Uterus (tissue), 4 donors: Measurements from ENCODE around the gene PRKCSH. TPM values are rescaled to one million over a fixed set of nuclear protein-coding genes. Genes with fewer than 3 reads are reported as not detected.
"Not testable (repeated sequence)": the region's sequence is repeated elsewhere in the genome, so short reads cannot be mapped to it uniquely, and the experiment has no call there.

ENCODE experiments used
- DNase-seq, 2 donors: peaks; one replicate each; pipeline ENCODE4 v3.0.0-alpha.2; 2019 to 2020
- H3K27ac ChIP-seq, 2 donors: fragments of 200-600 bp; sonication (generic); 1 replicate in 1 of 2; 2 replicates in 1 of 2; pipeline ENCODE4 v1.5.1; 2016 to 2018
- H3K27me3 ChIP-seq, 2 donors: fragments of 200-600 bp; sonication (generic); one replicate each; pipeline ENCODE4 v1.5.1; 2018 to 2019; ENCODE audit warnings: control low read depth in 1 of 2
- H3K36me3 ChIP-seq, 2 donors: fragments of 200-600 bp; sonication (generic); one replicate each; pipeline ENCODE4 v1.5.1; 2019; ENCODE audit warnings: control low read depth in 1 of 2
- H3K4me1 ChIP-seq, 2 donors: fragments of 200-600 bp; sonication (generic); one replicate each; pipeline ENCODE4 v1.5.1; 2018 to 2019; ENCODE audit warnings: control low read depth in 1 of 2
- H3K4me3 ChIP-seq, 2 donors: fragments of 200-600 bp; sonication (generic); 1 replicate in 1 of 2; 2 replicates in 1 of 2; pipeline ENCODE4 v1.5.1; 2018 to 2019; ENCODE audit warnings: mild to moderate bottlenecking in 1 of 2
- H3K9me3 ChIP-seq, 2 donors: fragments of 200-600 bp; sonication (generic); one replicate each; pipeline ENCODE4 v1.5.1; 2019; ENCODE audit warnings: control low read depth in 1 of 2
- POLR2A ChIP-seq, 2 donors: fragments of 450-650 bp; IDR thresholded peaks; one replicate each; pipeline ENCODE4 v1.6.1; 2016; ENCODE audit warnings: antibody characterized with exemption in 2 of 2, mild to moderate bottlenecking in 1 of 2, moderate library complexity in 1 of 2
- intact Hi-C: fragments of 100-400 bp; cut with DNase I; formaldehyde crosslinking; loops from one replicate; pipeline ENCODE4 v1.15.1; 2023; ENCODE audit warnings: low total_unique reads
- total RNA-seq, 4 donors: library from RNA; depleted of rRNA in 3 of 4; stranded (reverse); fragments of >200 nt in 3 of 4; gene quantifications; one replicate each; pipeline versions ENCODE4 v1.1.0 to v1.2.4, GENCODE V29; 2014 to 2023
- TF ChIP-seq, protein P1 (sequence below), 4 experiments: fragments of 200-600 bp in 2 of 4; fragments of 450-650 bp in 2 of 4; sonication (generic) in 2 of 4; IDR thresholded peaks; one replicate each; pipeline ENCODE4 v1.5.1; 2016 to 2019; ENCODE audit warnings: antibody characterized with exemption in 4 of 4, mild to moderate bottlenecking in 2 of 4, moderate library complexity in 1 of 4
- donor health status: DM: yes; HTN: yes; CAD: no.

The PRKCSH gene
- total RNA-seq, 4 donors from 2014 or later: 65.3 to 228 (median 155) TPM

GRCh38 chr19:11463391-11463790 lies 28.0 kb downstream of the PRKCSH start:
- Histone ChIP-seq H3K4me1 (no peaks in the 10 kb centered on the region), H3K27ac (no peak overlapping the region), H3K36me3 (no peaks in the 10 kb centered on the region), H3K27me3 (no peaks in the 10 kb centered on the region), H3K4me3 (no peak overlapping the region), H3K9me3 (no peaks in the 10 kb centered on the region)
- no peak for TF ChIP-seq POLR2A (IDR thresholded peaks at IDR 0.05)
- TF ChIP-seq, protein P1, sequence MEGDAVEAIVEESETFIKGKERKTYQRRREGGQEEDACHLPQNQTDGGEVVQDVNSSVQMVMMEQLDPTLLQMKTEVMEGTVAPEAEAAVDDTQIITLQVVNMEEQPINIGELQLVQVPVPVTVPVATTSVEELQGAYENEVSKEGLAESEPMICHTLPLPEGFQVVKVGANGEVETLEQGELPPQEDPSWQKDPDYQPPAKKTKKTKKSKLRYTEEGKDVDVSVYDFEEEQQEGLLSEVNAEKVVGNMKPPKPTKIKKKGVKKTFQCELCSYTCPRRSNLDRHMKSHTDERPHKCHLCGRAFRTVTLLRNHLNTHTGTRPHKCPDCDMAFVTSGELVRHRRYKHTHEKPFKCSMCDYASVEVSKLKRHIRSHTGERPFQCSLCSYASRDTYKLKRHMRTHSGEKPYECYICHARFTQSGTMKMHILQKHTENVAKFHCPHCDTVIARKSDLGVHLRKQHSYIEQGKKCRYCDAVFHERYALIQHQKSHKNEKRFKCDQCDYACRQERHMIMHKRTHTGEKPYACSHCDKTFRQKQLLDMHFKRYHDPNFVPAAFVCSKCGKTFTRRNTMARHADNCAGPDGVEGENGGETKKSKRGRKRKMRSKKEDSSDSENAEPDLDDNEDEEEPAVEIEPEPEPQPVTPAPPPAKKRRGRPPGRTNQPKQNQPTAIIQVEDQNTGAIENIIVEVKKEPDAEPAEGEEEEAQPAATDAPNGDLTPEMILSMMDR (IDR thresholded peaks at IDR 0.05): no peak
- intact Hi-C loops: no loop called here
- no peak for DNase-seq

DNA sequence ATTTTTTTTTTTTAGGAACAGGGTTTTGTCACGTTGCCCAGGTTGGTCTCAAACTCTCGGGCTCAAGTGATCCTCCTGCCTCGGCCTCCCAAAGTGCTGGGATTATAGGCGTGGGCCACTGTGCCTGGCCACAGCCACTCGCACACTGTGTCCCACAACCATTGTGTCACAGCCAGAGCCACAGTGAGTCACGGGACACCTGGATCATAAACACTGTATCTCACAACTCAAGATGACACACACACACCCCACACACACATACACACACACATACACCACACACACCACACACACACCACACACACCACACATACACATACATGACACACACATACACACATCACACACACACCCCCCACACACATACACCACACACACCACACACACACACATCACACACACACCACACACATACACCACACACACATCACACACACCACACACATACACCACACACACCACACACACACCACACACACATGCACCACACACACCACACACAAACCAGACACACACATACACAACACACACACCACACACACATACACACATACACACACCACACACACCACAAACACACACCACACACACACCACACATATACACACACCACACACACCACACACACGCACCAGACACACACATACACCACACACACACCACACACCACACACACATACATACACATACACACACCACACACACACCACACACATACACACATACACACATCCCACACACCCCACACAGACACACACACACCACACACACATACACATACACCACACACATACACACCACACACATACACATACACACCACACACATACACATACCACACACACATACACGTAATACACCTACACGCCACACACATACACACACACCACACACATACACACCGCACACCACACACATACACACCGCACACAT lies 29.2 kb downstream of the PRKCSH start:
- Histone ChIP-seq H3K9me3 (no peaks in the 10 kb centered on the region), H3K27ac (no peak overlapping the region), H3K4me1 (no peaks in the 10 kb centered on the region), H3K4me3 (no peak overlapping the region), H3K36me3 (no peaks in the 10 kb centered on the region), H3K27me3 (no peaks in the 10 kb centered on the region)
- intact Hi-C loops: no loop called here
- DNase-seq: no peak
- no peak for TF ChIP-seq POLR2A (IDR thresholded peaks at IDR 0.05)
- TF ChIP-seq, protein P1 (IDR thresholded peaks at IDR 0.05): no peak

DNA sequence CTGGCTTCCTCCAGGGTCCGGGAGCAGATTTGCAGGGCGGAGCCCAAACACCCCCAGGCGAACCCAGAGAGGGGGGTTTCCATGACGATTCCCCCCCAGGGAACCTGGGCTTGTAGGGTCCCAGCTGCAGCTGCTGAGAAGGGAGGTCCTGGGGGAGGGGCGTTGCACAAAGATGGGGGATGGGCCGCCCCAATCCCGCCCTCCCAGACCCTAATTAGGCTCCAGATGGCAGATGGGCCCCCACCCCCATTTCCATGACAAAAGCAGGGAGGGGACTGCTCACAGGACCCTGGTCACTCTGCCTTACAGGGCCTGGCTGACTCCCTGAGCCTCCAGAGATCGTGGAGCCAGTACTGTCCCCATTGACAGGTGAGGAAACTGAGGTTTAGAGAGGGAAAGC lies 30.2 kb downstream of the PRKCSH start:
- TF ChIP-seq, protein P1 (IDR thresholded peaks at IDR 0.05): no peak
- TF ChIP-seq POLR2A (IDR thresholded peaks at IDR 0.05): no peak
- no peaks in the 10 kb centered on the region for H3K27me3 ChIP-seq
- DNase-seq: no peak
- no peaks in the 10 kb centered on the region for H3K4me1 ChIP-seq
- intact Hi-C loops: no loop called here
- H3K27ac ChIP-seq: no peak overlapping the region
- no peaks in the 10 kb centered on the region for H3K36me3 ChIP-seq
- H3K4me3 ChIP-seq: no peak overlapping the region
- H3K9me3 ChIP-seq: no peaks in the 10 kb centered on the region

DNA sequence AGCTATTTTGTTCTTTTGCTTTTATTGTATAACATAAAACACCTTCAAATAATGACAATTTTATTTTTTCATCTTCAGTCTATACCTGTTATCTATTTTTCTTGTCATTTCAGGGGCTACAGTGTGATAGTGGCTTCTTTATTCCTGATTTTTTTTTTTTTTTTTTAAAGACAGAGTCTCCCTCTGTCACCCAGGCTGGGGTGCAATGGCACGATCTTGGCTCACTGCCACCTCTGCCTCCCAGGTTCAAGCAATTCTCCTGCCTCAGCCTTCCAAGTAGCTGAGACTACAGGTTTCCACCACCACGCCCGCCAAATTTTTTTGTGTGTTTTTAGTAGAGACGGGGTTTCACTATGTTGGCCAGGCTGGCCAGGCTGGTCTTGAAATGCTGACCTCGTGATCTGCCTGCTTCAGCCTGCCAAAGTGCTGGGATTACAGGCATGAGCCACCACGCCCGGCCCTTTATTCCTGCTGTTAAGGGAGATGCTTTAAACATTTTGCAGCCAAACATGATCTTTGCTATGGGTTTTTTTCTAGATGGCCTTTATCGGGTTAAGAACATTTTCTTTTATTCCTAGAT lies 32.9 kb downstream of the PRKCSH start:
- H3K27me3 ChIP-seq, H3K4me3 ChIP-seq, H3K27ac ChIP-seq, H3K36me3 ChIP-seq, H3K4me1 ChIP-seq, intact Hi-C loops, DNase-seq, H3K9me3 ChIP-seq: not testable (repeated sequence)

DNA sequence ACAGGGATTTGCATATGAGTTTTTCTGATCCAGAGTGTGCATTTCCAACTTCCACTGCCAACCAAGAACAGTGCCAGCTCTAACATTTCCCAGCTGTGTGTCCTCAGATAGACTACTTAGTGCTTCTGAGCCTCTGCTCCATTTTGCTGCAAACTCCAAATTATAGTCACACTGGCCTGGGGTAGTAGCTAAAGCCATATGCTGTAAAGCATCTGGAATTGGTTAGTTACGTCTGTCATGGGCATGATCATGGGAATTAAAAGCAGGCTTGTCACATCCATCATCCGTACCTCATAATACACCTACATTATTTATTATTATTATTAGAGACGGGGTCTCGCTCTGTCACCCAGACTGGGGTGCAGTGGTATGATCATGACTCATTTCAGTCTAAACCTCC lies 38.3 kb downstream of the PRKCSH start:
- TF ChIP-seq POLR2A (IDR thresholded peaks at IDR 0.05): no peak
- Histone ChIP-seq H3K27ac (no peak overlapping the region), H3K4me1 (no peaks in the 10 kb centered on the region), H3K36me3 (no peaks in the 10 kb centered on the region), H3K27me3 (no peaks in the 10 kb centered on the region), H3K4me3 (no peak overlapping the region), H3K9me3 (no peaks in the 10 kb centered on the region)
- no peak for DNase-seq
- intact Hi-C loops: no loop called here

- intact Hi-C loops, H3K4me3 ChIP-seq, H3K27ac ChIP-seq, H3K9me3 ChIP-seq, DNase-seq, H3K36me3 ChIP-seq: not testable (repeated sequence)
- H3K4me1 ChIP-seq: peaks cover 0 to 11% of the 10 kb centered on the region in 2 donors
- H3K27me3 ChIP-seq: peaks cover 5 to 10% of the 10 kb centered on the region in 2 donors
Measured at GRCh38 chr19:11475343-11475742, 39.9 kb downstream of the PRKCSH start.
